Neural progenitor cell (in vitro differentiated cells): Measurements from ENCODE around the gene ANKDD1A.

Experiments
- CTCF ChIP-seq: fragments of 200-600 bp; sonication (generic); IDR thresholded peaks from 2 replicates; pipeline ENCODE4 v1.5.1; 2017; ENCODE audit warnings: antibody characterized with exemption, mild to moderate bottlenecking
- EZH2 ChIP-seq: fragments of 200-600 bp; sonication (generic); IDR thresholded peaks from 2 replicates; pipeline ENCODE4 v1.6.1; 2017; ENCODE audit warnings: antibody characterized with exemption, mild to moderate bottlenecking, moderate library complexity

DNA sequence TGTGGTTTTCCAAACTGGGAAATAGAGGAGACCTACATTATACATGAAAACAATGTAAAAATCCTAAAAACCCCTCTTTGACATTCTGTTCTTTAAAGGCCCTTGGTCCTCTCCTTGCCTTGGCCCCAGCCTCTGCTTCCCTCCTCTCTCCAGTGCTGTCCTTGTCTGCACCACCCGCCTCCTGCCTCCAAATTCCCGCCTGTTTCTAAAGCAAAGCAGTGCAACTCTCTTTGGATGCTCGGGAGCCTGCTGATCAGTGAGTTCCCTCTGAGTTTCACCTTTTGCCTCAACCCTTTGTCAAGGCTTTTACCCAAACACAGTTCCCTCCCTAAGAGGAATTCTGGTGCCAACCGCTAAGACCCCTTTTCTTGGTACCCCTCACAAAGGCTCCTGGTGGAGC, 8.0 kb downstream of the ANKDD1A start:
- TF ChIP-seq CTCF: no peak
- TF ChIP-seq EZH2: no peak
